ENCODE measurements around the gene FOXF2. TPM values are rescaled to one million over a fixed set of nuclear protein-coding genes. Genes with fewer than 3 reads are reported as not detected.
A peak's percentile ranks its signal among the peaks of the same experiment; 100 is the strongest.

FOXF2 gene
- total RNA-seq, 1 donor, result 8.1 TPM

DNA sequence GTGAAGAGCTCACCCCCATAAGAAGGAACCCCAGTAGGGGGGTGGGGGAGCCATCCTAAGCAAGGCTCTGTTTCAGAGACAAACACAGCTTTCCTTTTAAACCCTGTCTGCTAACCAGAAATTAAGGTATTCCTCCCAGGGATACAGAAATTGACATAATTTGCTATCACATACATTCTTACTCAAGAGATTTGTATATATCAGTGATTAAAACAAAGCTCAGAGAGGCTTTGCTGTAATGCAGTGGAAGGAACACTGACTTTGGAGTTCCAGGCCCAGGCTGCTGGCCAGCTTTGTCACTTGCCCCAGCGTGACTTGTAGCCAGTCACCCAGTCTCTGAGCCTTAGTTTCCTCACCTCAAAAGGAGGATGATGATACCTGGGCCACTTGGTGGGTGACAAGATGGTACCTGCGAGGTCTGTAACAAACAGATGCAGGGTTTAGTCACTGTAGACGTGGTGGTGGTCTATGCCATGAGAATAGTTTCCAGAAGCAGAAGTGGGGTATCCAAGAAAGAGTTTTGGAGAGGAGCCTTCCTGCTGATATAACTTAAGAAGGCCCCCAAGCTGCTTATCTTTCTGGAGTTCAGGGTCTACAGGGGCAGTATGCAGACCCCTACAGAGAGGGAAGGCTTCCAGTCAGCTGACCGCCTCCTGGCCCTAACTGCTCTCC lies 3.2 kb upstream of the FOXF2 start:
- no peak for TF ChIP-seq CTCF (IDR thresholded peaks at IDR 0.05; ENCODE audit: insufficient read depth, low read length)
- DNase-seq (ENCODE audit: low read depth), result no peak
- no peak overlapping the region for H3K4me3 ChIP-seq (ENCODE audit: low read depth, low read length)

DNA sequence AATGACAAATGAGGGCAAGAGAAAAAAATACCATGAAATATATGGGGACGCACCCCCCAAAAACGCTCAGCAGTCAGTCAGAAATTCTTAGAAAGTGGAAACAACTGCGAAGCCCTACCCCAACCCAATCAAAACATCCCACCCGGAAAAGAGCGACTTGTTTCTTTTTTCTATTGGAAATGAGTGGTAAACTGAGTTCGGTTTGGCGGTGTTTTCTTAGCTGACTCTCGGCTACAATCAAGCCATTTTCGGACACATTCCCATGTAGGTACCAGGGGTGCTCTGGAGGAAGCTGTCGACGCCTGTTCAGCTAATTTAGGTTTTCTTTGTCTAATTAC lies 1.9 kb upstream of the FOXF2 start:
- H3K4me3 ChIP-seq (ENCODE audit: low read depth, low read length), result no peak overlapping the region
- DNase-seq (ENCODE audit: low read depth), result no peak
- no peak for TF ChIP-seq CTCF (IDR thresholded peaks at IDR 0.05; ENCODE audit: insufficient read depth, low read length)

DNA sequence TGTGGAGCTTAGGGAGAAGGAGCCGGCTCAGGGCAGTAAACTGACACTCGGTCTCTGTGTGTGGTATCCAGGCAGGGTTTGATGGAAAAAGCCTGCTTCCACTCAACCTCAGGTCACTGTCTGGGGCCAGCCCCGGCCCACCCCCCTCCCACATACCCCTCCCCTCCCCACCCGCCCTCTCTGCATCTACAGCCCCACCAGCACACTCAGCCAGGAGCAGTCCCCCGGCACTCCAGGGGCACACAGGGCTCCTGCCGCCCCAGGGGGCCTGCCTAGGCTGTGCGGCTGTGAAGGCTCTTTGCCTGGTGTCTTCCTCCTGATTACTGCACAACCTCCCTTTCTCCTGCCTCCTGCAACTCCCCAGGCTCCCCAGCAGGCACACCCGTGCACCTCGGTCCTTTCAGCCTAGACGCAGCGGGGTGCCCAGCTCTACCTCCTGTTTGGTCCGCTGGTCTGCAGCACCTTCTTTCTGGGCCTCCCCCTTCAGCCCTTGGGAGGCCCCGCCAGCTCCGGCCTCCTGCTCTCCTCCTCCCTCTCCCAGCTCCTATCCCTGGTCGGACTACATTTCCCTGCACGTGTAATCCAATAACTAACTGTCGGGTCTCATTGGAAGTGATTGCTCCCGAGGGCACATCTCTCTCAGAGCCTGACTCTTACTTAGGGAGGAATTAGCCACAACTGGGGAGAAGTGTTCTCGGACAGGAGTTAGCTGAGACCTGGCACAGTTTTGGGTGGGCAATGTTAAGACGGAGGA lies 1.3 kb upstream of the FOXF2 start:
- no peak for DNase-seq (ENCODE audit: low read depth)
- peak overlapping the region; percentile 9 for H3K4me3 ChIP-seq (ENCODE audit: low read depth, low read length)
- TF ChIP-seq CTCF (IDR thresholded peaks at IDR 0.05; ENCODE audit: insufficient read depth, low read length), result no peak

- no peak for TF ChIP-seq CTCF (IDR thresholded peaks at IDR 0.05; ENCODE audit: insufficient read depth, low read length)
- no peak for DNase-seq (ENCODE audit: low read depth)
- peak overlapping the region; percentile 79 for H3K4me3 ChIP-seq (ENCODE audit: low read depth, low read length)
These were observed 577 bp upstream of the FOXF2 start for GRCh38 chr6:1388630-1389368.

GRCh38 chr6:1390133-1390945 lies 963 bp downstream of the FOXF2 start:
- peak; percentile 63 for DNase-seq (ENCODE audit: low read depth)
- H3K4me3 ChIP-seq (ENCODE audit: low read depth, low read length), result peak overlapping the region; percentile 79
- no peak for TF ChIP-seq CTCF (IDR thresholded peaks at IDR 0.05; ENCODE audit: insufficient read depth, low read length)

Measured in fibroblast of the aortic adventitia (primary cell).